GM12875 (cell line): ENCODE measurements around the gene GNL3.

Experiments used
- H3K4me3 ChIP-seq: one replicate; pipeline ENCODE4 v1.5.1; 2011; ENCODE audit warnings: low read depth, low read length, control low read depth
- TF ChIP-seq, protein P1 (sequence below): IDR thresholded peaks from 2 replicates; pipeline ENCODE4 v1.5.1; 2011; ENCODE audit warnings: low read depth, mild to moderate bottlenecking, control low read depth, inconsistent platforms, low read length, moderate library complexity, borderline replicate concordance; ENCODE audit not compliant: insufficient read depth

GNL3 gene

DNA sequence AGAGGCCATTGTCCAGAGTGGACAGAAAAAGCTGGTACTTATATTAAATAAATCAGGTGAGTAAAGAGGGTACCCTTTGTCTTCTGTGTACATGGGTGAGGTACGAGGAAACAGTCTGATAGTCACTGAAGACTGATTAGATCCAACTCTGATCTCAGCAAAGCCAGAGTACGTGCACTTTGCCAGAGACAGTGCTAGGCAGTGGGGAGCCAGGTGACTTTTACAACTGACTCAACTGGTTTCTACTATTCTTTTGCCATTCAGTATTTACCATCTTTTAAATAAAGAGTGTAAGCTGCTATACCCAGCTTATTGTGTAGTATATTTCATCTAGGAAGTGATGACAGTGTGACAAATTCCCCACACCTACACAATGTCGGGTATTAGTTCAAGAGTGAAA, 3.3 kb downstream of the GNL3 start:
- TF ChIP-seq, protein P1, sequence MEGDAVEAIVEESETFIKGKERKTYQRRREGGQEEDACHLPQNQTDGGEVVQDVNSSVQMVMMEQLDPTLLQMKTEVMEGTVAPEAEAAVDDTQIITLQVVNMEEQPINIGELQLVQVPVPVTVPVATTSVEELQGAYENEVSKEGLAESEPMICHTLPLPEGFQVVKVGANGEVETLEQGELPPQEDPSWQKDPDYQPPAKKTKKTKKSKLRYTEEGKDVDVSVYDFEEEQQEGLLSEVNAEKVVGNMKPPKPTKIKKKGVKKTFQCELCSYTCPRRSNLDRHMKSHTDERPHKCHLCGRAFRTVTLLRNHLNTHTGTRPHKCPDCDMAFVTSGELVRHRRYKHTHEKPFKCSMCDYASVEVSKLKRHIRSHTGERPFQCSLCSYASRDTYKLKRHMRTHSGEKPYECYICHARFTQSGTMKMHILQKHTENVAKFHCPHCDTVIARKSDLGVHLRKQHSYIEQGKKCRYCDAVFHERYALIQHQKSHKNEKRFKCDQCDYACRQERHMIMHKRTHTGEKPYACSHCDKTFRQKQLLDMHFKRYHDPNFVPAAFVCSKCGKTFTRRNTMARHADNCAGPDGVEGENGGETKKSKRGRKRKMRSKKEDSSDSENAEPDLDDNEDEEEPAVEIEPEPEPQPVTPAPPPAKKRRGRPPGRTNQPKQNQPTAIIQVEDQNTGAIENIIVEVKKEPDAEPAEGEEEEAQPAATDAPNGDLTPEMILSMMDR, result no peak
- H3K4me3 ChIP-seq, result no peak overlapping the region

DNA sequence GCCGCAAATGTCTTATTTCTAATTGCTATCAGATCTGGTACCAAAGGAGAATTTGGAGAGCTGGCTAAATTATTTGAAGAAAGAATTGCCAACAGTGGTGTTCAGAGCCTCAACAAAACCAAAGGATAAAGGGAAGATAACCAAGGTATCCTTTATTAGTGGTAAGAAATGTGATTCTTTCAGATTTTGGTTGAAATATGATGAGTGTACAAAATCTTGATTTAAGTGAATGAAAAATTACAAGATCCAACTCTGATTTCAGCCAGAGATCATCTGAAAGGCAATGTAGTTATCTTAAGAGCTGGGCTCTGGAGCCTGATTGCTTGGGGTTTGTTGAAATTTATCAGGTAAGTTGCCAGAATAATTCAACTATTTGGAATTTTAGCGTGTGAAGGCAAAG, 4.7 kb downstream of the GNL3 start:
- TF ChIP-seq, protein P1, result no peak
- no peak overlapping the region for H3K4me3 ChIP-seq

DNA sequence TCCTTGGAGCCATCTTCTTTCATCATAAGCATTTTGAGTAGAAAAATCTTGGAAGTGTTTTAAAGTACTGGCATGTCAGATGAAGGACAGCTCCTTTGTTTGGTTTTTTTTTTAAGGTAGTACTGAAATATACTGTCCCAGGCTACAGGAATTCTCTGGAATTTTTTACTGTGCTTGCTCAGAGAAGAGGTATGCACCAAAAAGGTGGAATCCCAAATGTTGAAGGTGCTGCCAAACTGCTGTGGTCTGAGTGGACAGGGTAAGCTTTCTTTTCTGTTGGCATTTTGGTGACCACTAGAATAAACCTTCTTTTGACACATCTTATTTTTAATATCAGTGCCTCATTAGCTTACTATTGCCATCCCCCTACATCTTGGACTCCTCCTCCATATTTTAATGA, 7.2 kb downstream of the GNL3 start:
- TF ChIP-seq, protein P1, result no peak

DNA sequence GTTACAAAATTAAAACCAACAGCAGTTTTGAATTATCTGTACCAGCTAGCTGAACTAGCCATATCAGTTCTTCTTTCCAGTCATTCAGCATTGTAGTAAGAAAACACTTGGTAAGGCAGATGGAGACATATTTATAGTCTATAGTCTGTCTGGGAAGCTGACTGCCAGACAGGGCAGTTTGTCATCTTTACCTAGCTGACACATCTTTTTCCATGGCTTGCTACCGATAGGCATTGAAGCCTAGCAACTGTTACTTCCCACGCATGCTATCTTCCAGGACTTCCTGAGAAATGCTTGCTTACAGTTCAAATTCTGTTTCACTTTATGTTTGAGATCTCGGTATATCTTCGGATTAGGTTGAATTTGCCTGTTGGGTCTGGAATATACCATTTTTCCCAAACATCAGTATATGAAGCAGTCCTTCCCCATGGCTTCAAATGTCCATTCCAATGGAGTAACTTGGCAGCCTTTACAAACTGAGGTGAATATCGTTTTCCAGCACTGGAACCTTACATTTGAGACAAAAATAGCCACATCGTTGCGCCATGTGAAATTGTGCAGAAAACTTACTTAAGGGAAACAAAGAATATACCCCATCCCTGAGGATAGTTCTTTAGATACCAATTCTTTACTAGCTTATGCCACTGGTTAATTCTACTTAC, 8.8 kb downstream of the GNL3 start:
- no peak overlapping the region for H3K4me3 ChIP-seq
- TF ChIP-seq, protein P1, result no peak

More for the DNA sequence above, 7.2 kb downstream of the GNL3 start:
- no peak overlapping the region for H3K4me3 ChIP-seq

DNA sequence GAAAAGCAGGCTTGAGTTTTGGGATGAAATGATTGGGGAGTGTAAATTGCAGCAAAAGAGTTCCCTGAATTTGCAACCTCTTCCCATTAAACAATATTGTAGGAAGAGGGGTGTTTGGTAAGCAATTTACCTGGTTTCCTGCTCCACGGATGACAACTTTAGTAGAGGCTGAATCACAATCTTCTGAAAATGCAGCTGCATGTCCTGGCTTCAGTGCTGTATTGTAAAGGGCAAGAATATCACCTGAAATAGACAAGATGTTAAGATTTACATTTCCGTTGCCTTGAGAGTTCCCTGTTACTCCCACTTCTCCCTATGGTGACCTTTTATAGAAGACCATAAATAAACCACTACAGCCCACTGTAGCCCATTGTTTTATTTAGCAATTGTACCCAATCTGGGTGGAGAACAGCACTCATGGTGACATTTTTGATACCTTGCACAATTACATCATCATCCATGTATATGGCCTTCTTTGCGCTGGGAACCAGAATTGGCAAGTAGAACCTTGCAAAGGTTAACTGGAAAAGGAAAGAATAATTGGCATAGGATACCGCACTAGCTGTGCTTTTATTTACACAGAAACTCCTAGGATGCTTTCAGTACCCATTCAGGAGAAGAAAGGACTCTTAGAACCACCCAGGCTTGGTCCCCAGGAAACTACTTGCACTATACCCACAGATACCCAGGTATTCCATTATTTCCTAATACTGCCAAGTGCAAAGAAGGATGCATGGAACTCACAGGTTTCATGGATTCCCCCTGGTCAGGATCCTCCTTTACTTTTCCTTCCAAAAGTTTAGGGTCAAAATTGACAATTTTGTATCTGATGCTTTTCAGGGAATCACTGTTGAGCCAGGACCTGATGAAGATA, 10.2 kb downstream of the GNL3 start:
- no peak overlapping the region for H3K4me3 ChIP-seq
- TF ChIP-seq, protein P1, result no peak

DNA sequence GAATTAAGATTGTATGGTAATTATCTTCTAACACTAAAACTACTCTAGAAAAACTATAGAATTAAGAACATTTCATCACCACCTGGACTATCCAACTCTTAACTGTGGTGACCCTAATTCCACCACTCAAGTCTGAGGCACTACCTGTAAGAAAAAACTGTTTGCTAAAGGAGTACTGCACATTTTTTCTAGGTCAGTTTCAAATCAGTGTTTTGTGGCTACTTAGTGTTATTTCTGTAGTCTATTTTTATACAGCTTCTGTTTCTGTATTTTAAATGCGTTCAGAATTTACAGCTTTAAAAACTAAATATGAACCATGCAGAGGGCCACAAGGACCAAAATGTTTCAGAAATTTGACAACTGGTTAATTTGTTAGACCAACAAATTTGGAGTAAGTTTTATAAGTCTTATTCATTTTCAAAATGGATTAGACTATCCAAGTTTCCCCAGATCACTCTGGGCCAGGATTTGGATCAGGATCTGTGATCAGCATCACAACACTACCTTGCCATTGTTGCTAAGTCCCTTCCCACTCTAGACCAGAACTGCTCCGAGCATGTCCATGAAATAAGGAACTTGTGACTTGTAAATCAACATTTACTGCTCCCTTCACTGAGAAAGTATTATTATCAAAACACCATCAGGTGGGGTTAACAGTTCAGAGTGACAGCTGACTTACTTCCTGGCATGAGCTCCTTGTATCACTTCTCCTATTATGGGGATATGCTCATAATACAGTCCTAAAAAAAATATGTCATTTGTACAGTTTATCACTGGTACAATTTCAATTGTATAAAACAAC, 11.2 kb downstream of the GNL3 start:
- H3K4me3 ChIP-seq, result no peak overlapping the region
- TF ChIP-seq, protein P1, result no peak
